ENCODE results near the gene ARHGEF28. TPM values are rescaled to one million over a fixed set of nuclear protein-coding genes. Genes with fewer than 3 reads are reported as not detected.

Gene ARHGEF28
- total RNA-seq, 2 experiments from 2014 or later = not detected

- ChIA-PET CTCF (ENCODE audit: unreplicated experiment) (no interaction called here), POLR2A (no interaction called here)
- Histone ChIP-seq H3K79me2 (ENCODE audit: insufficient read depth, low read depth, low read length) (no peaks in the 10 kb centered on the region), H3K4me3 (ENCODE audit: low read depth, low read length, poor library complexity, severe bottlenecking) (no peak overlapping the region), H3K36me3 (ENCODE audit: insufficient read depth, low read length) (no peaks in the 10 kb centered on the region), H2AFZ (ENCODE audit: low read length) (no peak overlapping the region), H4K20me1 (ENCODE audit: insufficient read depth, low read length) (no peaks in the 10 kb centered on the region), H3K4me1 (ENCODE audit: insufficient read depth, low read length, poor library complexity, severe bottlenecking) (no peaks in the 10 kb centered on the region), H3K9me2 (ENCODE audit: insufficient read depth, low read length) (no peaks in the 10 kb centered on the region), H3K27ac (ENCODE audit: low read depth, low read length, poor library complexity, severe bottlenecking) (no peak overlapping the region), H3K9me3 (ENCODE audit: low read length) (no peaks in the 10 kb centered on the region), H3K4me2 (ENCODE audit: low read length) (no peak overlapping the region)
- no peak for TF ChIP-seq EZH2phosphoT487 (IDR thresholded peaks at IDR 0.05; ENCODE audit: borderline replicate concordance, low read depth, low read length)
- TF ChIP-seq, protein P1, sequence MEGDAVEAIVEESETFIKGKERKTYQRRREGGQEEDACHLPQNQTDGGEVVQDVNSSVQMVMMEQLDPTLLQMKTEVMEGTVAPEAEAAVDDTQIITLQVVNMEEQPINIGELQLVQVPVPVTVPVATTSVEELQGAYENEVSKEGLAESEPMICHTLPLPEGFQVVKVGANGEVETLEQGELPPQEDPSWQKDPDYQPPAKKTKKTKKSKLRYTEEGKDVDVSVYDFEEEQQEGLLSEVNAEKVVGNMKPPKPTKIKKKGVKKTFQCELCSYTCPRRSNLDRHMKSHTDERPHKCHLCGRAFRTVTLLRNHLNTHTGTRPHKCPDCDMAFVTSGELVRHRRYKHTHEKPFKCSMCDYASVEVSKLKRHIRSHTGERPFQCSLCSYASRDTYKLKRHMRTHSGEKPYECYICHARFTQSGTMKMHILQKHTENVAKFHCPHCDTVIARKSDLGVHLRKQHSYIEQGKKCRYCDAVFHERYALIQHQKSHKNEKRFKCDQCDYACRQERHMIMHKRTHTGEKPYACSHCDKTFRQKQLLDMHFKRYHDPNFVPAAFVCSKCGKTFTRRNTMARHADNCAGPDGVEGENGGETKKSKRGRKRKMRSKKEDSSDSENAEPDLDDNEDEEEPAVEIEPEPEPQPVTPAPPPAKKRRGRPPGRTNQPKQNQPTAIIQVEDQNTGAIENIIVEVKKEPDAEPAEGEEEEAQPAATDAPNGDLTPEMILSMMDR (conservative IDR thresholded peaks at IDR 0.05; ENCODE audit: low read length) = no peak
- intact Hi-C loops (cut with micrococcal nuclease; ENCODE audit: unreplicated experiment) = no loop called here
- BruUV-seq (replicated peaks) = no TSS peak
- no peak for DNase-seq (ENCODE audit: low spot score)
Observed at GRCh38 chr5:73857446-73857845, 231.4 kb downstream of the ARHGEF28 start.

DNA sequence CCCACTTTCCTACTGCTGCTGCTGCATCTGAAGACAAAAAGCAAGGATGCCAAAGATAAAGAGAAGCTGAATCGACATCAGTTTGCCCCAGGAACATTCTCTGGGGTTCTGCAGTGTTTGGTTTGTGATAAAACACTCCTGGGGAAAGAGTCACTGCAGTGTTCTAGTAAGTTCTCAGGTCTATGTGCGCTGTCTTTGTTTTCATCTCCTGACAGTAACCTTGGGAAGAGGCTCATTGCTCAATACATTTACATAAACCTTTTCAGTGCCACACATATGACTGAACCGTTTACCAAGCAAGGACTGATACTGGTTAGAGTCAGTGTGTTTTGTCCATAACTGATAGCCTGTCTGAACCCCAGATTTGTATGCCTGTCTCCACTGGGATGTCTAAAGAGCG is 232.1 kb downstream of the ARHGEF28 start:
- Histone ChIP-seq H3K36me3 (ENCODE audit: insufficient read depth, low read length) (no peaks in the 10 kb centered on the region), H3K79me2 (ENCODE audit: insufficient read depth, low read depth, low read length) (no peaks in the 10 kb centered on the region), H3K27ac (ENCODE audit: low read depth, low read length, poor library complexity, severe bottlenecking) (no peak overlapping the region), H3K4me2 (ENCODE audit: low read length) (no peak overlapping the region), H3K9me2 (ENCODE audit: insufficient read depth, low read length) (no peaks in the 10 kb centered on the region), H2AFZ (ENCODE audit: low read length) (no peak overlapping the region), H3K4me1 (ENCODE audit: insufficient read depth, low read length, poor library complexity, severe bottlenecking) (no peaks in the 10 kb centered on the region), H3K4me3 (ENCODE audit: low read depth, low read length, poor library complexity, severe bottlenecking) (no peak overlapping the region), H4K20me1 (ENCODE audit: insufficient read depth, low read length) (no peaks in the 10 kb centered on the region), H3K9me3 (ENCODE audit: low read length) (no peaks in the 10 kb centered on the region)
- ChIA-PET POLR2A (no interaction called here), CTCF (ENCODE audit: unreplicated experiment) (no interaction called here)
- intact Hi-C loops (cut with micrococcal nuclease; ENCODE audit: unreplicated experiment) = no loop called here
- no peak for DNase-seq (ENCODE audit: low spot score)
- no TSS peak for BruUV-seq (replicated peaks)
- TF ChIP-seq EZH2phosphoT487 (IDR thresholded peaks at IDR 0.05; ENCODE audit: borderline replicate concordance, low read depth, low read length) = no peak
- TF ChIP-seq, protein P1 (conservative IDR thresholded peaks at IDR 0.05; ENCODE audit: low read length) = no peak

- H3K27ac ChIP-seq (ENCODE audit: low read depth, low read length, poor library complexity, severe bottlenecking) = no peak overlapping the region
- ChIA-PET CTCF (ENCODE audit: unreplicated experiment) (no interaction called here), POLR2A (no interaction called here)
- no peaks in the 10 kb centered on the region for H4K20me1 ChIP-seq (ENCODE audit: insufficient read depth, low read length)
- TF ChIP-seq, protein P1 (conservative IDR thresholded peaks at IDR 0.05; ENCODE audit: low read length) = no peak
- no peak for TF ChIP-seq EZH2phosphoT487 (IDR thresholded peaks at IDR 0.05; ENCODE audit: borderline replicate concordance, low read depth, low read length)
- no TSS peak for BruUV-seq (replicated peaks)
- H3K36me3 ChIP-seq (ENCODE audit: insufficient read depth, low read length) = no peaks in the 10 kb centered on the region
- no peaks in the 10 kb centered on the region for H3K4me1 ChIP-seq (ENCODE audit: insufficient read depth, low read length, poor library complexity, severe bottlenecking)
- no peaks in the 10 kb centered on the region for H3K79me2 ChIP-seq (ENCODE audit: insufficient read depth, low read depth, low read length)
- no peak for DNase-seq (ENCODE audit: low spot score)
- no peaks in the 10 kb centered on the region for H3K9me3 ChIP-seq (ENCODE audit: low read length)
- intact Hi-C loops (cut with micrococcal nuclease; ENCODE audit: unreplicated experiment) = no loop called here
- H3K9me2 ChIP-seq (ENCODE audit: insufficient read depth, low read length) = no peaks in the 10 kb centered on the region
- H2AFZ ChIP-seq (ENCODE audit: low read length) = no peak overlapping the region
- no peak overlapping the region for H3K4me3 ChIP-seq (ENCODE audit: low read depth, low read length, poor library complexity, severe bottlenecking)
- H3K4me2 ChIP-seq (ENCODE audit: low read length) = no peak overlapping the region
Observed at GRCh38 chr5:73858776-73859175, 232.8 kb downstream of the ARHGEF28 start.

All from OCI-LY7 (cell line).